GM13976 (cell line): ENCODE measurements around the gene DDAH1.

ENCODE experiments used
- DNase-seq: peaks from one replicate; pipeline ENCODE4 v3.0.0; 2012; ENCODE audit warnings: low spot score
- CTCF ChIP-seq: IDR thresholded peaks from 2 replicates; pipeline ENCODE4 v1.5.1; 2012; ENCODE audit warnings: borderline replicate concordance, mild to moderate bottlenecking; ENCODE audit not compliant: insufficient read depth; ENCODE audit errors: extremely low read depth, missing control alignments, control extremely low read depth
- in situ Hi-C: fragments of 300-500 bp; cut with MboI; formaldehyde crosslinking; loops from one replicate; pipeline ENCODE4 v1.12.0; 2022; ENCODE audit warnings: low sequenced_read_pairs, mixed read lengths, inconsistent platforms; ENCODE audit not compliant: unreplicated experiment

DDAH1 gene

GRCh38 chr1:85368073-85368770, 96.7 kb downstream of the DDAH1 start:
- DNase-seq: no peak
- in situ Hi-C loops: no loop called here
- no peak for TF ChIP-seq CTCF

DNA sequence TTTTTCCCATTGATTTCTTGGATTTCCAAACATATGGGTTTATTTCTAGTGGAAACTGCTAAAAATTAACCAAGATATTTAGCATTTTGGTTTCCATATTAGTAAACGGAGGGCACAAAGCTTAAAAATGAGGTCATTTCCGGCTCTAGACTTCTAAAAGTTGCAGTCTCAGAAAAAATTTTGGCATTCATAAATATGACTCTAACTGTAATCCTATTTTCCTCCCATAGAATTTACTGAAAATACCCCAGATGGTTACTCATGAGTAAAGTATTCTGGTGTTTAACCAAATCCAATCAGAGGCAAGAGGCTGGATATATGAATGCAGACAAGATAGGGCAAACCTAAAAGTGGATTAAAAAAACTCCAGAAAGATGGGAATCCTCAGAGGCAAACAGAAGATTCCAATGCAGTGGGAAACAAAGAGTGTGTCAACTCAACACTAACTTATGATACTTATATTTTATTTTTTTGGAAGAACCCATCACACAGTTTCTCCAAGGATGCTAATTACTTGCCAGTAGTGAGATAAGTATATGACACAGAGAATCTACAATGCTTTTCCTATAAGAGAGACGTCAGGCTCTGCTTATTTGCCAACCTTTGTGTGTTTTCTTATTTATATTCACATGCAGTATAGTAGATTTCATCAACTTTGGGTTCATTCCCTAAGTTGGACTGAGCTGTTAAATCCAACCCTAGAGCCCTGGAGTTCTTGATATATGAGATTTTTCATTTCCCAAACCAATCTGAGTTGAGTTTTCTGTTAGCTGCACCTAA, 98.4 kb downstream of the DDAH1 start:
- no peak for DNase-seq
- no peak for TF ChIP-seq CTCF
- in situ Hi-C loops: no loop called here

DNA sequence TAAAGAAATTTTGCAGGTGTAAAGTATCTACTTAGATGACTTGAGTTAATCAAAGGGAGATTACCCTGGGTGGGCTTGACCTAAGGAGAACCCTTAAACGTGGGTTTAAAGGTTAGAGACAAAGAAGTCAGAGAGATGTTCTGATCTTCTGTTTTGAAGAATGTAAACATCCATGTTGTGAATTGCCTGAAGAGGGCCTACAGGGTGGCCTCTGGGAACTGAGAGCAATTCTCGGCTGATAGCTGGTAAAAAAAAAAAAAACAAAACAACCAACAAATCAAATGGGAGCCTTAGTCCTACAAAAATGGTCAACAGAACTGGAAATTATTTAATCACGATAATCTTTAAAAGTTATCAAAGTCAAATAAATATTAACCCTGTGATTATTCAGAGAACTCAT, 99.1 kb downstream of the DDAH1 start:
- no peak for TF ChIP-seq CTCF
- DNase-seq: no peak
- in situ Hi-C loops: no loop called here

DNA sequence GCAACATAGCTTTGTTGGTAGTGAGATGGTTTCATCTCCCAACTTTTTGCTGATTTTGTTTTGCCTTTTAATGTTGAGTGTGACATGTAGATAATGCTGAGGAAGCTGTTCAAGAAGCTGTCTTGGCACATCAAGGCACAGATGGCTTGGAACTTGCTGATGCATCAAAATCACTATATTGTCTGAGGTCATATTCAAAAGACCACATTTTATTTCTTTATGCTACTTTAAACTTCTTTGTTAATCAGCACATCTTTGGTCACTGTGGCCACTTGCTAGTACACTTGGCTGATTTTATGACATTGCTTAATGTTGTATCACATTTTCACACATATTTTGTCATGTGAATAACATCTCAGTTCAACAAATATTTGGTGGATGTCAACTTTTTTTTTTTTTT, 101.4 kb downstream of the DDAH1 start:
- in situ Hi-C loops: no loop called here
- no peak for DNase-seq
- no peak for TF ChIP-seq CTCF

DNA sequence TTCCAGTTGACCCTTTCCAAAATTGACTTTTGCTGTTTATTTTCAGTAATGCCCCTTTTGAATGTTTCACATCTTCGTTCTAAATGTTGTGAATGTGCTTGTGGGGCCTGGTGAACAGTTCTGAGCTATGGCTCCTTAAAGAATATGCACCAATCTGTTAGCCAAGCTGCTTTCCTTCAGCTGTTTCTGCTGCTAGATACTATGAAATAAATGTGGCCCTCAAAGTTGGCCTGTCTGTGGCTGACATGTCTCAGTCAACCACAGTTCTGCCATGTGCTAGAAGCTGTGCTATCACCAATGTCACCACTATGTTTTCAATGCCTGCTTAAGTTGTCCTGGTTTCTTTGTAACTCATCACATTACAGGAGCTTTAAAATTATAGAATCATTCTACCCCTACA, 101.9 kb downstream of the DDAH1 start:
- in situ Hi-C loops: no loop called here
- TF ChIP-seq CTCF: no peak
- DNase-seq: no peak

DNA sequence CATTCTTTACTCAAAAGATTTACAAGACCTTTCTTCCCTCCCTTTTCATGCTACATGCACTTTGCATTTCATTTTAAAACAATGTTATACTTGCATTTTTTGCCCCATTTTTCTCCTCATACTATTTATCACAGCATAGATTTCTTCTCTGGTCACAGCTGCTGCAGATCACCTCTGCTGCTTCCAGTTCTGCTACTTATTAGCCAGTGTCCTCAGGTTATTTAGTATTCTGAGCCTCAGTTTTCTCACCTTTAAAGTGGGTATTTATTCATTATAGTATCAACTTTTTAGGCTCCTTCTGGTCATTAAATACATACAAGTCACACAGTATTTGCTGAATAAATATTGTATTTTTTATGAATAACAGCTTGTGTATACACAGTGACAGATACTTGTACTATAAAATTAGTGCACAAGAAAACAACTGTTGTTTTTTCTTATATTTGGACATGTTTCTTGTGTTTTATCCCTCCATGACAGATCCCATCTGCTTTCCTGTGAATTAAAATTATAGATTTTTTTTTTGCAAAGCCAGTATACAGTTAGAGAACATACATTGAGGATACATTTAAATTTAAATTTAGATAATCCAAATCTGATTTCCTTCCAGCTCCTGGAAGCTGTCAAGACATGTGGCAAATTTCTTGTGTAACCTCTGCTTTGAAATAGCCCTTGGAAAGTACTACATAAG, 103.2 kb downstream of the DDAH1 start:
- no peak for TF ChIP-seq CTCF
- in situ Hi-C loops: no loop called here
- no peak for DNase-seq
